ENCODE results near the gene CNTNAP5. TPM values are rescaled to one million over a fixed set of nuclear protein-coding genes. Genes with fewer than 3 reads are reported as not detected.

CNTNAP5 gene
- total RNA-seq, 1 experiment from 2014 or later: not detected

DNA sequence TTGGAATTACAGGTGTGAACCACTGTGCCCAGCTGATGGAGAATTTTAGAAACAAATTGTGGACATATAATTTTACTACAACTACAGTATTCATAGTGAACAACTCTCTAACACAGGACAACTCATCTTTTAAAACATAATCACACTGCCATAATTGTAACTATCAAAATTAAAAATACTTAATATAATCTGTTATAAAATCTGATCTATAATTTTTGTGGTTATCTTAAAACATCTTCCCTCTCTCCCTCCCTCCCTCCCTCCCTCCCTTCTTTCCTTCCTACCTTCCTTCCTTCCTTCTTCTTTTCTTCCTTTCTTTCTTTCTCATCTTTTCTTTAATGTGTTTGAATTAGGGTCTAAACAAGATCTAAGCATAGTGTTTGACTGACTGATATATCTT, 577.7 kb downstream of the CNTNAP5 start:
- TF ChIP-seq, protein P1, sequence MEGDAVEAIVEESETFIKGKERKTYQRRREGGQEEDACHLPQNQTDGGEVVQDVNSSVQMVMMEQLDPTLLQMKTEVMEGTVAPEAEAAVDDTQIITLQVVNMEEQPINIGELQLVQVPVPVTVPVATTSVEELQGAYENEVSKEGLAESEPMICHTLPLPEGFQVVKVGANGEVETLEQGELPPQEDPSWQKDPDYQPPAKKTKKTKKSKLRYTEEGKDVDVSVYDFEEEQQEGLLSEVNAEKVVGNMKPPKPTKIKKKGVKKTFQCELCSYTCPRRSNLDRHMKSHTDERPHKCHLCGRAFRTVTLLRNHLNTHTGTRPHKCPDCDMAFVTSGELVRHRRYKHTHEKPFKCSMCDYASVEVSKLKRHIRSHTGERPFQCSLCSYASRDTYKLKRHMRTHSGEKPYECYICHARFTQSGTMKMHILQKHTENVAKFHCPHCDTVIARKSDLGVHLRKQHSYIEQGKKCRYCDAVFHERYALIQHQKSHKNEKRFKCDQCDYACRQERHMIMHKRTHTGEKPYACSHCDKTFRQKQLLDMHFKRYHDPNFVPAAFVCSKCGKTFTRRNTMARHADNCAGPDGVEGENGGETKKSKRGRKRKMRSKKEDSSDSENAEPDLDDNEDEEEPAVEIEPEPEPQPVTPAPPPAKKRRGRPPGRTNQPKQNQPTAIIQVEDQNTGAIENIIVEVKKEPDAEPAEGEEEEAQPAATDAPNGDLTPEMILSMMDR (IDR thresholded peaks at IDR 0.05; ENCODE audit: unreplicated experiment): no peak
- CTCF ChIA-PET: no interaction called here
- H3K36me3 Mint-ChIP-seq (ENCODE audit: insufficient read depth, unreplicated experiment): no peaks in the 10 kb centered on the region
- H3K27me3 Mint-ChIP-seq (ENCODE audit: insufficient read depth, unreplicated experiment): no peaks in the 10 kb centered on the region
- H3K9me3 Mint-ChIP-seq (ENCODE audit: unreplicated experiment): peaks cover 7% of the 10 kb centered on the region
- POLR2A ChIA-PET: interaction anchor here (0.6 kb wide), 1 partner anchor 108 kb away, joined by 3 read pairs; no protein-coding TSS in a partner anchor
- no peak for DNase-seq (ENCODE audit: unreplicated experiment)
- BruUV-seq (replicated peaks): no TSS peak
- H3K27ac Mint-ChIP-seq (ENCODE audit: low read depth, unreplicated experiment): no peak overlapping the region
- intact Hi-C loops (cut with micrococcal nuclease): no loop called here
- H3K4me1 Mint-ChIP-seq (ENCODE audit: insufficient read depth, unreplicated experiment): no peaks in the 10 kb centered on the region
- no peak overlapping the region for H3K4me3 Mint-ChIP-seq (ENCODE audit: unreplicated experiment)

DNA sequence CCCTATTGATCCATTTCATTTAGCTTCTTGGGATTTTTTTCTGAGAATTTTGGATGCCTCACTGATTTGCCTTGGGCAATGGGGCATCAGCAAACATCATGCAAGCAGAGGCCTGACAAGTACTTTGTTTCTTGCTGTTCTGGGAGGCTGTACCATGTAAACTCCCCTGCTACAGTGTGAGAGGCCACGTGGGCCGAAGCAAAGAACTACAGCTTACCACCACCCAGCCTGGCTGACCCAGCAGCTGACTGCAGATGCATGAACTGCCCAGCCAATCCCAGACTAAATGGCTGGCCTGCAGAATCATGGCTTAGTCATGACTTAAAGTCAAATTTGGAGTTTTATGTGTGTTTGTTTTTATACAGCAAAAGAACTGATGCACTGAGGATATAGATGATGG, 579.9 kb downstream of the CNTNAP5 start:
- Mint-ChIP-seq H3K4me1 (ENCODE audit: insufficient read depth, unreplicated experiment) (no peaks in the 10 kb centered on the region), H3K27me3 (ENCODE audit: insufficient read depth, unreplicated experiment) (no peaks in the 10 kb centered on the region), H3K4me3 (ENCODE audit: unreplicated experiment) (no peak overlapping the region), H3K27ac (ENCODE audit: low read depth, unreplicated experiment) (no peak overlapping the region), H3K36me3 (ENCODE audit: insufficient read depth, unreplicated experiment) (no peaks in the 10 kb centered on the region), H3K9me3 (ENCODE audit: unreplicated experiment) (peaks cover 7% of the 10 kb centered on the region)
- intact Hi-C loops (cut with micrococcal nuclease): no loop called here
- TF ChIP-seq, protein P1 (IDR thresholded peaks at IDR 0.05; ENCODE audit: unreplicated experiment): no peak
- ChIA-PET POLR2A (interaction anchor here (1.0 kb wide), 1 partner anchor 23 kb away, joined by 3 read pairs; no protein-coding TSS in a partner anchor), CTCF (no interaction called here)
- DNase-seq (ENCODE audit: unreplicated experiment): no peak
- no TSS peak for BruUV-seq (replicated peaks)

DNA sequence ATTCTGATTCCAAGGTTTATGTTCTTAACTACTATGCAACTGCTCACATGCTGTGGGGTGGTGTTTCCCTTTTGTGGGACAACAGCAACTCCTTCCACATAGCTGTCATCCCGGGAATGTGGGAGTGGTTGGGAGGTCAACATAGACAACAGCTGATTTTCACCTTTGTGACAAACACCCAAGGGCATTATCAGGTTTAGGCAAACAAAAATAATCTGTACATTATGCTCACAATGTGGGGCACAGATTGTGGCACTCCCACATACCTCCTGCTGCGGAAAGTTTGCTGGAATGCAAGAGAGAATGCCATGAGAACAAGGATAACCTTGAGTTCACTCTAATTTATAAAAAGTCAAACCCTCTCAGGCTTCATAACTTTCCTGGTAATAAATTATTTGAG, 582.6 kb downstream of the CNTNAP5 start:
- no TSS peak for BruUV-seq (replicated peaks)
- TF ChIP-seq, protein P1 (IDR thresholded peaks at IDR 0.05; ENCODE audit: unreplicated experiment): no peak
- CTCF ChIA-PET: interaction anchor here (0.8 kb wide), 1 partner anchor 1370 kb away, joined by 3 read pairs; no protein-coding TSS in a partner anchor
- Mint-ChIP-seq H3K27ac (ENCODE audit: low read depth, unreplicated experiment) (no peak overlapping the region), H3K4me3 (ENCODE audit: unreplicated experiment) (no peak overlapping the region), H3K36me3 (ENCODE audit: insufficient read depth, unreplicated experiment) (no peaks in the 10 kb centered on the region), H3K27me3 (ENCODE audit: insufficient read depth, unreplicated experiment) (no peaks in the 10 kb centered on the region), H3K9me3 (ENCODE audit: unreplicated experiment) (no peaks in the 10 kb centered on the region), H3K4me1 (ENCODE audit: insufficient read depth, unreplicated experiment) (no peaks in the 10 kb centered on the region)
- DNase-seq (ENCODE audit: unreplicated experiment): no peak
- intact Hi-C loops (cut with micrococcal nuclease): no loop called here
- POLR2A ChIA-PET: no interaction called here

DNA sequence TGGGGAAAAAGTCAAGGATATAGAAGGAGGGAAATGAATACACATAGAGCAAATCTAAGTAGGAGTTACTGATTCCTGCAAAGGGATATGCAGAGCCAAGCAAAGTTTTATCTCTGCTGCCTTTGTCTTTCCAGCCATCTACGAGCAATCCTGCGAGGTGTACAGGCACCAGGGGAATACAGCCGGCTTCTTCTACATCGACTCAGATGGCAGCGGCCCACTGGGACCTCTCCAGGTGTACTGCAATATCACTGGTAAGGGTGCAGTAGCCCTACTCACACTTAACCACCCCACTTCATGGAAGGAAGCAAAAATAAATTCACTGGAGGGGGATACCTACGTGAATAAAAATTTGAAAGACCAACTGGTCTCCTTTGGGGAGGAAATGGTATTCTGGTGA, 584.6 kb downstream of the CNTNAP5 start:
- Mint-ChIP-seq H3K4me1 (ENCODE audit: insufficient read depth, unreplicated experiment) (no peaks in the 10 kb centered on the region), H3K36me3 (ENCODE audit: insufficient read depth, unreplicated experiment) (no peaks in the 10 kb centered on the region), H3K27me3 (ENCODE audit: insufficient read depth, unreplicated experiment) (peaks cover 9% of the 10 kb centered on the region), H3K27ac (ENCODE audit: low read depth, unreplicated experiment) (no peak overlapping the region), H3K4me3 (ENCODE audit: unreplicated experiment) (no peak overlapping the region), H3K9me3 (ENCODE audit: unreplicated experiment) (no peaks in the 10 kb centered on the region)
- intact Hi-C loops (cut with micrococcal nuclease): no loop called here
- CTCF ChIA-PET: interaction anchor here (0.8 kb wide), 1 partner anchor 594 kb away, joined by 3 read pairs; no protein-coding TSS in a partner anchor
- POLR2A ChIA-PET: no interaction called here
- BruUV-seq (replicated peaks): no TSS peak
- DNase-seq (ENCODE audit: unreplicated experiment): no peak
- TF ChIP-seq, protein P1 (IDR thresholded peaks at IDR 0.05; ENCODE audit: unreplicated experiment): no peak
